Hepatocyte (in vitro differentiated cells): ENCODE results near the gene BTRC.

Source experiments
- EZH2 ChIP-seq: fragments of 200-600 bp; sonication (generic); IDR thresholded peaks from 2 replicates; pipeline ENCODE4 v1.6.1; 2016; ENCODE audit warnings: antibody characterized with exemption, mild to moderate bottlenecking, borderline replicate concordance
- TF ChIP-seq, protein P1 (sequence below): fragments of 200-600 bp; sonication (generic); IDR thresholded peaks from 2 replicates; pipeline ENCODE4 v1.5.1; 2016; ENCODE audit warnings: antibody characterized with exemption, mild to moderate bottlenecking; ENCODE audit not compliant: poor library complexity

GRCh38 chr10:101414034-101414433, 60.1 kb downstream of the BTRC start:
- no peak for TF ChIP-seq EZH2
- TF ChIP-seq, protein P1, sequence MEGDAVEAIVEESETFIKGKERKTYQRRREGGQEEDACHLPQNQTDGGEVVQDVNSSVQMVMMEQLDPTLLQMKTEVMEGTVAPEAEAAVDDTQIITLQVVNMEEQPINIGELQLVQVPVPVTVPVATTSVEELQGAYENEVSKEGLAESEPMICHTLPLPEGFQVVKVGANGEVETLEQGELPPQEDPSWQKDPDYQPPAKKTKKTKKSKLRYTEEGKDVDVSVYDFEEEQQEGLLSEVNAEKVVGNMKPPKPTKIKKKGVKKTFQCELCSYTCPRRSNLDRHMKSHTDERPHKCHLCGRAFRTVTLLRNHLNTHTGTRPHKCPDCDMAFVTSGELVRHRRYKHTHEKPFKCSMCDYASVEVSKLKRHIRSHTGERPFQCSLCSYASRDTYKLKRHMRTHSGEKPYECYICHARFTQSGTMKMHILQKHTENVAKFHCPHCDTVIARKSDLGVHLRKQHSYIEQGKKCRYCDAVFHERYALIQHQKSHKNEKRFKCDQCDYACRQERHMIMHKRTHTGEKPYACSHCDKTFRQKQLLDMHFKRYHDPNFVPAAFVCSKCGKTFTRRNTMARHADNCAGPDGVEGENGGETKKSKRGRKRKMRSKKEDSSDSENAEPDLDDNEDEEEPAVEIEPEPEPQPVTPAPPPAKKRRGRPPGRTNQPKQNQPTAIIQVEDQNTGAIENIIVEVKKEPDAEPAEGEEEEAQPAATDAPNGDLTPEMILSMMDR, result no peak
